HL-60 (cell line): ENCODE results near the gene STK32B.

Experiments
- DNase-seq, 2 experiments: peaks; one replicate each; pipeline ENCODE4 v3.0.0-alpha.2; 2010 to 2020; ENCODE audit warnings: low read depth in 1 of 2, low spot score in 1 of 2
- H3K27ac ChIP-seq: fragments of 250-450 bp; sonication (Bioruptor Pico); replicated peaks from 2 replicates; pipeline ENCODE4 v1.5.1; 2020; ENCODE audit warnings: mild to moderate bottlenecking, moderate library complexity
- H3K27me3 ChIP-seq: fragments of 250-450 bp; sonication (Bioruptor Pico); 2 replicates; pipeline ENCODE4 v1.5.1; 2021; ENCODE audit warnings: mild to moderate bottlenecking, moderate library complexity; ENCODE audit not compliant: insufficient read depth, poor library complexity, severe bottlenecking
- H3K4me3 ChIP-seq: replicated peaks from 2 replicates; pipeline ENCODE4 v1.5.1; 2011; ENCODE audit warnings: mild to moderate bottlenecking, control low read depth, low read length; ENCODE audit not compliant: insufficient read depth
- CTCF ChIP-seq: IDR thresholded peaks from one replicate; pipeline ENCODE4 v1.5.1; 2011; ENCODE audit warnings: low read length, control low read depth, inconsistent platforms; ENCODE audit not compliant: insufficient read depth
- GABPA ChIP-seq: IDR thresholded peaks from 2 replicates; pipeline ENCODE4 v1.6.1; 2012; ENCODE audit warnings: low read depth
- POLR2AphosphoS5 ChIP-seq: IDR thresholded peaks from 2 replicates; pipeline ENCODE4 v1.6.1; 2012; ENCODE audit warnings: low read depth
- REST ChIP-seq: IDR thresholded peaks from 2 replicates; pipeline ENCODE4 v1.6.1; 2012; ENCODE audit warnings: low read depth; ENCODE audit not compliant: insufficient replicate concordance
- SPI1 ChIP-seq: IDR thresholded peaks from 2 replicates; pipeline ENCODE4 v1.6.1; 2012; ENCODE audit warnings: low read depth, mild to moderate bottlenecking, borderline replicate concordance

The STK32B gene

GRCh38 chr4:5127556-5127955 lies 76.3 kb downstream of the STK32B start:
- no peak for DNase-seq
- no peak overlapping the region for H3K27ac ChIP-seq
- no peaks in the 10 kb centered on the region for H3K27me3 ChIP-seq
- H3K4me3 ChIP-seq: no peak overlapping the region
- TF ChIP-seq REST: no peak

GRCh38 chr4:5128569-5128968 lies 77.3 kb downstream of the STK32B start:
- Histone ChIP-seq H3K4me3 (no peak overlapping the region), H3K27ac (no peak overlapping the region), H3K27me3 (no peaks in the 10 kb centered on the region)
- no peak for DNase-seq
- no peak for TF ChIP-seq POLR2AphosphoS5
- no peak for TF ChIP-seq GABPA
- TF ChIP-seq SPI1: no peak
- no peak for TF ChIP-seq CTCF
- no peak for TF ChIP-seq REST

GRCh38 chr4:5133201-5133600 lies 81.9 kb downstream of the STK32B start:
- Histone ChIP-seq H3K27ac (no peak overlapping the region), H3K27me3 (no peaks in the 10 kb centered on the region)
- no peak for DNase-seq

More at GRCh38 chr4:5133201-5133600, 81.9 kb downstream of the STK32B start:
- no peak overlapping the region for H3K4me3 ChIP-seq
- no peak for TF ChIP-seq GABPA
- TF ChIP-seq POLR2AphosphoS5: no peak
- no peak for TF ChIP-seq REST
- no peak for TF ChIP-seq CTCF
- no peak for TF ChIP-seq SPI1
